Fibroblast of the conjunctiva (primary cell): ENCODE data around the gene HSPB6.
A peak's percentile ranks its signal among the peaks of the same experiment; 100 is the strongest.
"Not testable (repeated sequence)": the region's sequence is repeated elsewhere in the genome, so short reads cannot be mapped to it uniquely, and the experiment has no call there.

ENCODE experiments used
- DNase-seq: peaks from one replicate; pipeline ENCODE4 v3.0.0-alpha.2; 2010; ENCODE audit warnings: low read depth

Gene HSPB6

DNA sequence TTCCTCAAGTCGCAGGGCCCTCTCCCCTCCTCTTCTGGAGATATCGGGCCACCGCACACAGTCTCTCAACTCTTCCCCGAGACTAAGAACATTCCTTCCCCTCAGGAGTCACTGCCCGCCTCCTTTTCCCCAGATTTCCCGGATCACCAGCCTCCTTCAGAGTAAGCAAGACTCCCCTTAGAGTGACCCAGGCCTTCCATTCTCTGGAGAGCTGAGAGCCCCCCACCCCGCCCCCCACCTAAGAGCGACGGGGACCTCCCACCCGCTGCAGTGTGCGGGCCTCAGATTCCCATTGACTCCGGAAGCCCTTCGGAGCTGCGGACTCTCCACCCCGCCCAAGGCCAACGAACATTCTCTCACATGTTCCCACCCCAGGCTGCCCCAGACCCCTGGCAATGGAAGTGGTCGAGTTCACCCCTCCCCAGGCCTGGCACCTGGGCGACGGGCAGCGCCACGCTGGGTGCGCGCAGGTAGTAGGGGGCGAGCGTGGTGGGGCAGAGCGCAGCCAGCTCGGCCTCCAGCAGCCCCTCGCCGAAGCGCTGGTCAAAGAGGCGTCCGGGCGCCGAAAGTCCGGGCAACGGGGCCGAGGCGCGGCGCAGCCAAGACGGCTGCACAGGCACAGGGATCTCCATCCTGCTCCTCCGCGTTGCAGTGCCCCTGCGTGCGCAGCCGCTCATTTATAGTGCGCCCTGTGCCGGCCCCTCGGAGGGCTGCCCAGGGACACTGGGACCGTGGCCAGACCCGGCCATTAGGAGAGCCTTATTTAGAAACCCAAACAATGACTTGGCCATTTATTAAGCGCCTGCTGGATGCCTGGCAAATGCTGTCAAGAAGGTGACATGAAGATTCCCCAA is at the start of gene HSPB6:
HSPB6 (minus strand) TSS at position 653 of the 854 bp plus-strand sequence; CDS start at position 632, 21 bp downstream.
- peak; percentile 74 for DNase-seq

DNA sequence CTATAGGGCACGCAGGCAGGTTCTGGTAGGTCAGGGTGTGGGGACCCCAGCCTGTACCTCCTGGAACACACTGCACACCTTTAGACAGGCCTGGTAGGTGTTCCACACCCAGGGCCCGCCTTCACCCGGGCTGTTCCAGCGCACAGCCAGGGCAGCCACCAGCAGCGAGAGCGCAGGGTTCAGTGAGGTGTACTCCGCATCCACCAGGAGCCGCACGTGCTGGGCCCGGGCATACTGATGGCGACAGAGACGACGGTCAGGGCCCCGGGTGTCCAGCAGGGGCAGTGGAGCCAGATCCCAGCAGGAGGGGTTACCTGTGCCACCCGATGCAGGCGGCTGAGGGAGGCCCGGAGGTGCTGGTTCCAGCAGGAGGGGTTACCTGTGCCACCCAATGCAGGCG is 49.8 kb upstream of the HSPB6 start:
- no peak for DNase-seq

- DNase-seq = no peak
Measured at GRCh38 chr19:35805526-35806102, 48.8 kb upstream of the HSPB6 start.

DNA sequence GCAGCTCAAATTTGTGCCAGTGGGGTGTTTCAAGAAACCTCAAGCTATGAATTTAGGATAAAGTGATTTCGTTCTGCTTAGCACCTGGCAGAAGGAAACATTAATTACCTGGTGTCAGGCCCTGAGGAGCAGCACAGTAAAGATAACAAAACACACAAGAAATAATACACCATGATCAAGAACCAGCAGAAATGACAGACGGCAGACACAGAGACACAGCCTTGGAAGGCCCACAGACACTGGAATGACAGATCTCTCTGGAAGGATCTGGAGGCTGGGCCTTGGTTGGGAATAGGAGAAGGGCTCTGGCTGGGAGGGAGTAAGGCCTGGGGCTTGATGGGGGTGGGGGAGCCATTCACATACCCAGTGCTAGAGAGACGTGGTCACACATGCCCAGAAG is 45.0 kb upstream of the HSPB6 start:
- no peak for DNase-seq

DNA sequence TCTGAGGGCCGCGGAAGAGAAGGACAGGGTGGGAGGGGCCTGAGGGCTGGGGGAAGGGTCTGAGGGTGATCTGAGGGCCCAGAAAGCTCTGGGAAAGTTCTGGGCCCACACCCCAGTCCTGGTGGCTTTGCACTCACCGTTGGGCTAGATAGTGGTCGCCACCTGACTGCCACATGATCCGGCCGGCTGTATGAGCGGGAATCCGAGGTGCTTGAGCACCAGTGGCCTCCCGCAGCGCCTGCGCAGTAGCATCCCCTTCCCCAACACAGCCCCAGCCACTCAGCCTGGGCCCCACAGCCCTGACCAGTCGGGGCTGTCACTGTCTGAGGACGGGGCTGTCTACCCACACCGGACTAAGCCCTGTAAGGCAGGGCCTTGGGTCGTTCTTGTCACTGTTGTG is 40.8 kb upstream of the HSPB6 start:
- no peak for DNase-seq

GRCh38 chr19:35796645-35797542 is 40.1 kb upstream of the HSPB6 start:
- no peak for DNase-seq

DNA sequence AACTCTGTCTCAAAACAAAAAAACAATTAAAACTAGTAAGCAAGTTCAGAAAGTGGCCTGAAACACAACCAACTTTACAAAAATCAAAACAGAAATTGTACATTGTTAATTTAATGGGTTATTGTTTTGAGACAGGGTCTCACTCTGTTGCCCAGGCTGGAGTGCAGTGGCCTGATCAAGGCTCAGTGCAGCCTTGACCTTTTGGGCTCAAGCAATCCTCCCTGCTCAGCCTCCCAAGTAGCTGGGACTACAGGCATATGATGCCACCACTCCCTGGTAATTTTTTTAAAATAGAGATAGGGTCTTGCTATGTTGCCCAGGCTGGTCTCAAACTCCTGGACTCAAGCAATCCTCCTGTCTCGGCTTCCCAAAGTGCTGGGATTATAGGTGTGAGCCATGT is 38.7 kb upstream of the HSPB6 start:
- not testable (repeated sequence) for DNase-seq

GRCh38 chr19:35793381-35794165 is 36.7 kb upstream of the HSPB6 start:
- DNase-seq = no peak

DNA sequence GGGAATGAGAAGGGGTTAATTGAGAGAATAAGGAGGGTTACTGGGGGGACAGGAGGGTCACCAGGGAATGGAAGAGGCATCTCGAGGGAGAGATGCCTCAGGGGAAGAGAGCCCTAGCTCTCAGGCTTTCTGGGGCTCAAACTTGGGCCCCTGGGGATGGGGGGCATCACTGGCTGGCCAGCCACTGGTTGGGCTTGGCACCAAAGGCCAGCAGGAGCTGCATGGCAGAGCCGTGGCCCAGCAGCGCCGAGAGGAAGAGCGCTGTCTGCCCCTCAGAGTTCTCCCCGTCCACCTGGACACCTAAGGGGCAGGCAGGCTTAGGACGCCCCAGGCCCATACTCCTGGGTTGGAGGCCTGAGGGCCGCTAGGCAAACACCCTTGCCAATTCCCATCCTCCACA is 36.1 kb upstream of the HSPB6 start:
- DNase-seq = no peak

GRCh38 chr19:35792312-35792711 is 35.5 kb upstream of the HSPB6 start:
- DNase-seq = no peak

DNA sequence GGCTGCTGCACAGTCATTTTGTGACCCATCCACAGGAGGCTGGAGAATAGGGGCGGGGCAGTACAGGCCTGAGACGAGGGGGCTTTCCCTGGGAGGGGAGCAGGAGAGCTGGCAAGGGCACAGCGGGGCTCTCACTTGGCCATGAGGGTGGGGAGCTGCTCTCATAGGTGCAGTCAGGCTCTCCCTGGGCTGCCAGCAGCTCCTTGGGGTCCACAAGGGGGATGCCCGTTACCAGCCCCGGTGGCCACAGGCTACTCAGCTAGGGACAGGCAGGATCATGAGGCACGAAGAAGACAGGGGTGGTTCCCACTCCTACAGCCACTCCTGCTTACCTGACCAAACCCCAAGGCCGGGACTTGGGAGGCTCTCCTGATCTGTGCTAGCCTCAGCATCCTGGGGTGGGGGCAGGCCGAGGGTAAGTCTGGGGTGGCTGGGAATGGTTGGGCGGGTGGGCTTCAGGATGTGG is 35.0 kb upstream of the HSPB6 start:
- no peak for DNase-seq

- no peak for DNase-seq
Measured at GRCh38 chr19:35790981-35791813, 34.4 kb upstream of the HSPB6 start.

GRCh38 chr19:35789978-35790944 is 33.4 kb upstream of the HSPB6 start:
- DNase-seq = no peak

GRCh38 chr19:35789195-35789977 is 32.6 kb upstream of the HSPB6 start:
- no peak for DNase-seq

- DNase-seq = no peak
Measured at GRCh38 chr19:35788205-35788960, 31.6 kb upstream of the HSPB6 start.

- no peak for DNase-seq
Measured at GRCh38 chr19:35787227-35787799, 30.5 kb upstream of the HSPB6 start.

GRCh38 chr19:35786299-35787160 is 29.7 kb upstream of the HSPB6 start:
- DNase-seq = no peak
